AG04450 (cell line): ENCODE results near the gene ALDOC. TPM values are rescaled to one million over a fixed set of nuclear protein-coding genes. Genes with fewer than 3 reads are reported as not detected.

Experiments used
- CTCF ChIA-PET: fragments of 300-600, 350-600 bp; formaldehyde crosslinking; extraction: SDS; loops from one replicate; lab custom pipeline; 2022; ENCODE audit warnings: antibody characterized with exemption, inconsistent platforms; lab: Charles Lee
- POLR2A ChIA-PET: fragments of 350-600 bp; formaldehyde crosslinking; extraction: SDS; loops from one replicate; lab custom pipeline; 2021; ENCODE audit warnings: antibody characterized with exemption, inconsistent platforms; lab: Yijun Ruan, JAX
- DNase-seq: peaks from one replicate; pipeline ENCODE4 v3.0.0-alpha.2; 2011; ENCODE audit warnings: low read depth, low spot score
- H3K27ac ChIP-seq: one replicate; pipeline ENCODE4 v1.5.1; 2012; ENCODE audit warnings: low read depth, low read length, control low read depth
- H3K27me3 ChIP-seq: one replicate; pipeline ENCODE4 v1.6.0; 2012; ENCODE audit warnings: low read length; ENCODE audit not compliant: control insufficient read depth, insufficient read depth
- H3K4me3 ChIP-seq: 2 replicates; pipeline ENCODE4 v1.5.1; 2011; ENCODE audit warnings: mild to moderate bottlenecking, low read depth, low read length, control low read depth
- H3K9me3 ChIP-seq: 2 replicates; pipeline ENCODE4 v1.5.1; 2012; ENCODE audit warnings: low read length; ENCODE audit not compliant: control insufficient read depth, insufficient read depth
- polyA plus RNA-seq: library from polyadenylated mRNA; depleted of rRNA; stranded (reverse); fragments of >200 nt; gene quantifications from 2 replicates; pipeline ENCODE4 v1.2.3, GENCODE V29; 2011
- TF ChIP-seq, protein P1 (sequence below): IDR thresholded peaks from 2 replicates; pipeline ENCODE4 v1.5.1; 2011; ENCODE audit warnings: low read depth, low read length, control low read depth, inconsistent platforms

ALDOC gene
- polyA plus RNA-seq, 1 experiment: 46.3 TPM

DNA sequence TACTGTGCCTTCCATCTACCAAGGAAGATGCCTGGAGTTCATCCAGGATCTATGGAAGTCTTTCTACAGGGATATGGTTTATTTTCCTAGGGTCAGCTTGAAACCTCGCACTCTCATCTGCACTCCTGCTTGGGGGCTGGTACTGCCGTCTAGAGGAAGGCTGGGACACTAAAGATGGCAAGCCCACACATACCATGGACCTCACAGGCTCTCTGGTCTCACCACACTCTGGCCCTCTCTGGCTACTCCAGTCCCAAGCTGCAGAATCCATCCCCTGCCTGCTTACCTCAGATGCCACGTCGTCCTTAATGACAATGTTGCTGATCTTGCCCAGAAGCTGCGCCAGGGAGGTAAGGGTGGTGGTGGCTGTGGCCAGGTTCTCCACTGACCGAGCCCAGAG, 22.1 kb downstream of the ALDOC start:
- ChIA-PET POLR2A (interaction anchor here (2.2 kb wide), 1 partner anchor 17 kb away, joined by 10 read pairs; the partner anchor contains the start of gene PIGS), CTCF (no interaction called here)
- no peak for DNase-seq
- Histone ChIP-seq H3K4me3 (no peak overlapping the region), H3K27ac (no peak overlapping the region), H3K27me3 (no peaks in the 10 kb centered on the region), H3K9me3 (no peaks in the 10 kb centered on the region)
- TF ChIP-seq, protein P1, sequence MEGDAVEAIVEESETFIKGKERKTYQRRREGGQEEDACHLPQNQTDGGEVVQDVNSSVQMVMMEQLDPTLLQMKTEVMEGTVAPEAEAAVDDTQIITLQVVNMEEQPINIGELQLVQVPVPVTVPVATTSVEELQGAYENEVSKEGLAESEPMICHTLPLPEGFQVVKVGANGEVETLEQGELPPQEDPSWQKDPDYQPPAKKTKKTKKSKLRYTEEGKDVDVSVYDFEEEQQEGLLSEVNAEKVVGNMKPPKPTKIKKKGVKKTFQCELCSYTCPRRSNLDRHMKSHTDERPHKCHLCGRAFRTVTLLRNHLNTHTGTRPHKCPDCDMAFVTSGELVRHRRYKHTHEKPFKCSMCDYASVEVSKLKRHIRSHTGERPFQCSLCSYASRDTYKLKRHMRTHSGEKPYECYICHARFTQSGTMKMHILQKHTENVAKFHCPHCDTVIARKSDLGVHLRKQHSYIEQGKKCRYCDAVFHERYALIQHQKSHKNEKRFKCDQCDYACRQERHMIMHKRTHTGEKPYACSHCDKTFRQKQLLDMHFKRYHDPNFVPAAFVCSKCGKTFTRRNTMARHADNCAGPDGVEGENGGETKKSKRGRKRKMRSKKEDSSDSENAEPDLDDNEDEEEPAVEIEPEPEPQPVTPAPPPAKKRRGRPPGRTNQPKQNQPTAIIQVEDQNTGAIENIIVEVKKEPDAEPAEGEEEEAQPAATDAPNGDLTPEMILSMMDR: no peak

DNA sequence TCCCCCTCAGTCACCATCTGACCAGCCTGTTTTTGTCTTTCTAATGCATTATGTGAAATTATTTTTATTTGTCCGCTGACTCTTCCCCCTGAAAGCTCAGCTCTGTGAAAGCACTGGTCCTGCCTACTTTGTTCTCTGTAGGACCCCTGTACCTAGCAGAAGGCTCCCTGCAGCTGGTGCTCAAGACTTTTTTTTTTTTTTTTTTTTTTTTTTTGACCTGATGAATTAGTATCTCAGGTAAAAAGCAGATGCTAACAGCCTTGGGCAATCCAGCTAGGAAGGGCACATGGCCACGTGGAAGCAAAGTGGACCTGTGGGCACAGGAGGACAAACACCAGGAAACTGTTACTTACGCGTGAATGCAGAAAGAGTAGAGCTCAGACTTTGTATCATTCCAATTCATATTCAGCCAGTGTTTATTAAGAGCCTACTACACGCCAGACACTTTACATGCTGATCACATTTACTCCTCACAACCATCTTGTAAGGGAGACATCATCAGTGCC, 23.6 kb downstream of the ALDOC start:
- H3K27ac ChIP-seq: peak overlapping the region; percentile 31
- TF ChIP-seq, protein P1: no peak
- POLR2A ChIA-PET: interaction anchor here (2.2 kb wide), 1 partner anchor 18 kb away, joined by 10 read pairs; the partner anchor contains the start of gene PIGS
- no peaks in the 10 kb centered on the region for H3K9me3 ChIP-seq
- H3K27me3 ChIP-seq: no peaks in the 10 kb centered on the region
- CTCF ChIA-PET: no interaction called here
- no peak for DNase-seq
- H3K4me3 ChIP-seq: no peak overlapping the region

DNA sequence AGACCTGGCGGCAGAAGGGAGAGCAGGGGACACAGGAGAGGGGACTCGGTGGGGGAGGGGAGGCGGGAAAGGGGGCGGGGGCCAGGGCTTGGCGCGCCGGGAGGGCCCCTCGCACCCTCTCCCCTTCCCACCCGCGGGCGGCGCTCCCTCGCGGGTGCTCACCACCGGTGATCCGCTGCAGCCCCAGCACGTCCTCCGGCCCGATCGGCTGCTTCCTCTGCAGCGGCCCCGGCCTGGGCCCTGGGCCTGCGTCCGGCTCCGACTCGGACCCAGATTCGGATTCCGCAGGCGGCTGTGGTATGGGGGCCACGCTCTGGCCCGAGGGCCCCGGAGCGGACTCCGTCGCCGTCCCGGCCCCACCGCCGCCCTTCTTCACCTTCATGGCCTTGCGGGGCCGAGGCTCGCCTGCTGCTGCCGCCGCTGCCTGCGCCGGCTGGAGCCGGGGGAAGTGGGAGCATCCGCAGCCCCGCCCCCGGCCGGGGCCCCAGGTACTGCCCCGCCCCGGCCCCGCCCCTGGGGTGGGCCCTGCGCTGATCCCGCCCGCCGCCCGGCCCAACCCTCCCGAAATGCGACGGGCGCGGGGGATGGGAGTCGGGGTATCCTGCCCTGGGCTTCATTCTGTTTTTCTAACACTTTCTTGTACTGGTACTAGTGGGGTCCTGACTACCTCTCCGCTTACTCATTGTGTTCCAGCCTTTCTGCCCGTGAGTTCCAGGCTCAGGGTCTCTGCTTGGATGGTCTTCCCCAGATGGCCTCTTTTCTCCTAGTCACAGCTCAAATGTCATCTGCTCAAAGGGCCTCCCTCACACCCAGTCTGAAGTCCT, 24.3 kb downstream of the ALDOC start, which contains the start of gene UNC119:
Gene UNC119 (minus strand): TSS at position 449 of the 824 bp plus-strand sequence. CDS start 67 bp downstream, at position 382.
- ChIA-PET POLR2A (interaction anchor here (1.6 to 2.2 kb wide), 2 partner anchors 19 kb away, joined by 3 to 10 read pairs; partner anchors contain the start of gene PIGS), CTCF (no interaction called here)
- TF ChIP-seq, protein P1: no peak
- peak within 1 kb of the TSS; percentile 31 for H3K27ac ChIP-seq
- no peaks in the 10 kb centered on the region for H3K27me3 ChIP-seq
- H3K4me3 ChIP-seq: peak within 1 kb of the TSS; percentile 74
- DNase-seq: no peak
- H3K9me3 ChIP-seq: no peaks in the 10 kb centered on the region

DNA sequence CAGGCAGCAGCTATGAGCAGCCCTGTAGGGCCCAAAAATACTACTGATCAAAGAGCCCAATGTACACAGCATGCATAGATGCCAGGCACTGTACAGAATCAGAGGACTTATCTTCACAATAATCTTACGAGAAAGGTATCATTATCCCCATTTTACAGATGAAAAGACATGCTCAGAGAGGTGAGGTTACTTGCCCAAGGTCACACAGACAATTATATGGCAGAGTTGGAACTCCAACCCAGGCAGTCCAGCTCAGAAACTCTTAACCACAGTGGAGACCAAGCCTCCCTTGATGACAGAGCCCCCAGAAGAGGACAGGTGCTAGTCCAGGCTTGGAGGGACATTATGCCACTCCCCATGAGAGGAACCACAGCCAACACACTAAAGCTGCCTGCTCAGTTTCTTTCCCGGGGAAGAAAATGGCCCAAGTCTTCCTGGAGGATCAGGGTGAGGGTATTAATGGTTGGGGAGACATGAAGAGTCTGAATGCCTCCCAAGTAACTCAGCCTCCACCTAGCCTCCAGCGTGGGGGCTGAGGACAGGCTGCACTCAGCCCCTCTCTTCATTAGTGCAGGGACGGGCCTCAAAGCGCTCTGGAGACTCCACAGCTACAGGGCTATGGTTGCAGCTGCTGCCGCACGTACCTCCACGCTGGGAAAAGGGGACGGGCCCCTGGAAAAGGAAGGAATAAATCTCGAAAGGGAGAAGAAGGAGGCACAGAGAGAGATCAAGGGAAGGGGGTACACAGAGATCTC, 25.1 kb downstream of the ALDOC start:
- peak overlapping the region; percentile 74 for H3K4me3 ChIP-seq
- no peak overlapping the region for H3K27ac ChIP-seq
- no peaks in the 10 kb centered on the region for H3K9me3 ChIP-seq
- POLR2A ChIA-PET: interaction anchor here (1.6 kb wide), 1 partner anchor 20 kb away, joined by 3 read pairs; the partner anchor contains the start of gene PIGS
- TF ChIP-seq, protein P1: no peak
- DNase-seq: no peak
- H3K27me3 ChIP-seq: no peaks in the 10 kb centered on the region
- CTCF ChIA-PET: interaction anchor here (1.6 to 2.1 kb wide), 2 partner anchors 11 to 57 kb away, joined by 10 to 11 read pairs; no protein-coding TSS in a partner anchor
